Gastroesophageal sphincter (tissue), 3 donors: ENCODE measurements around the gene OLFML3.

Experiments used
- CTCF ChIP-seq, 4 experiments: fragments of 200-600 bp in 2 of 4; fragments of 450-650 bp in 2 of 4; sonication (generic) in 1 of 4; IDR thresholded peaks; one replicate each; pipeline ENCODE4 v1.5.1; 2017 to 2019; ENCODE audit warnings: antibody characterized with exemption in 4 of 4, mild to moderate bottlenecking in 2 of 4, moderate library complexity in 2 of 4
- EP300 ChIP-seq: sonication (generic); formaldehyde crosslinking; IDR thresholded peaks from one replicate; pipeline ENCODE4 v1.6.1; 2017; ENCODE audit warnings: antibody characterized with exemption, mild to moderate bottlenecking
- POLR2A ChIP-seq, 2 donors: fragments of 450-650 bp; IDR thresholded peaks; one replicate each; pipeline ENCODE4 v1.6.1; 2017; ENCODE audit warnings: antibody characterized with exemption in 2 of 2, mild to moderate bottlenecking in 2 of 2, moderate library complexity in 1 of 2

DNA sequence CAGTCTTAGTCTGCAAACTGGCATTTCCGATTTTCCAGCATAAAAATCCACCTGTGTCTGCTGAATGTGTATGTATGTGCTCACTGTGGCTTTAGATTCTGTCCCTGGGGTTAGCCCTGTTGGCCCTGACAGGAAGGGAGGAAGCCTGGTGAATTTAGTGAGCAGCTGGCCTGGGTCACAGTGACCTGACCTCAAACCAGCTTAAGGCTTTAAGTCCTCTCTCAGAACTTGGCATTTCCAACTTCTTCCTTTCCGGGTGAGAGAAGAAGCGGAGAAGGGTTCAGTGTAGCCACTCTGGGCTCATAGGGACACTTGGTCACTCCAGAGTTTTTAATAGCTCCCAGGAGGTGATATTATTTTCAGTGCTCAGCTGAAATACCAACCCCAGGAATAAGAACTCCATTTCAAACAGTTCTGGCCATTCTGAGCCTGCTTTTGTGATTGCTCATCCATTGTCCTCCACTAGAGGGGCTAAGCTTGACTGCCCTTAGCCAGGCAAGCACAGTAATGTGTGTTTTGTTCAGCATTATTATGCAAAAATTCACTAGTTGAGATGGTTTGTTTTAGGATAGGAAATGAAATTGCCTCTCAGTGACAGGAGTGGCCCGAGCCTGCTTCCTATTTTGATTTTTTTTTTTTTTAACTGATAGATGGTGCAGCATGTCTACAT lies 2.5 kb upstream of the OLFML3 start:
- peak in 3 of 4 experiments; percentile 29 to 44 (median 43) for TF ChIP-seq CTCF (IDR thresholded peaks at IDR 0.05)
- TF ChIP-seq POLR2A (IDR thresholded peaks at IDR 0.05), result no peak
- no peak for TF ChIP-seq EP300
